Medulla oblongata (tissue), 1 donor: Measurements from ENCODE around the gene PRSS38.

Experiments
- DNase-seq: peaks from one replicate; pipeline ENCODE4 v3.0.0-alpha.2; 2015; ENCODE audit errors: extremely low spot score

The PRSS38 gene

DNA sequence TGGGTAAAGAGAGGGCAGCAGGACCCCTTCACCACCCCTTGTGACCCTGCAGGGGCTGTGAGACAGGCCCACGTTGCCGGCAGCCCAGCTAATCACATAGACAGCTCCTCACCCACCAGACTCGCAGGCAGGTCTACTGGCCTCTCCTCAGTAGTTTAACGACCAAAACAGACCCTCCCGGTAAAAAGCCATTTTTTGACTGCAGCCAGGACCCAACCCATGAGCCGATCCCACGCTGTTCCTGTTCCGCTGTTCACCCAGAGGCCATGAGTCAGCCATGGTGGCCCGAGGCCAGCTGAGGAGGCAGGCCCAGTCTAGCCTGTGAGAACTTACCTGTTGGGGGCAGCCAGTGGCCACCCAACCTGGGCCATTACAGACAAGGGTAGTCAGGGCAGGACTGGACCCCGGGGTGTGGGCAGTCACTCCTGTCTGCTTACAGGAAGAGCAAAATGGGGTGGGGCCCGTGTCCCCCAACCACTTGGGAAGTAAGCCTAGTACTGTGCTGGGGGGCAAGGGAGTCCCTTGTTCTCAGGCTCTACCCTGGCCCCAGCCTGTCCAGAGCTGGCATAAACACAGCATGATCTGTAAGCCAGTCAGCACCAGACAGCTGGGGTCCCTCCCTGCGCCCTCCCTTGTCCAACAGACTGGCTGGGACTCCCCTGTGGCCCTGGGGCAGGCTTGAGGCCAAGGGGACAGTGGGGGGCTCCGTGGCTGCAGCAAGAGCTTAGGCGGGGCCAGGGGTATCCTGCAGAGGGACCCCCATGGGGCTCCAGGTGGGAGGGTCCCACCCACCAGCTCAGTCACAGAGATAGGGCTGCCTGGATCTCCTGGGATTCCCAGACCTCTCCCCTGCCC, 70.4 kb downstream of the PRSS38 start:
- DNase-seq, result no peak

- no peak for DNase-seq
Observed at GRCh38 chr1:227886503-227886961, 71.1 kb downstream of the PRSS38 start.

GRCh38 chr1:227886993-227887696, 71.7 kb downstream of the PRSS38 start:
- no peak for DNase-seq

GRCh38 chr1:227887697-227888403, 72.4 kb downstream of the PRSS38 start:
- no peak for DNase-seq

DNA sequence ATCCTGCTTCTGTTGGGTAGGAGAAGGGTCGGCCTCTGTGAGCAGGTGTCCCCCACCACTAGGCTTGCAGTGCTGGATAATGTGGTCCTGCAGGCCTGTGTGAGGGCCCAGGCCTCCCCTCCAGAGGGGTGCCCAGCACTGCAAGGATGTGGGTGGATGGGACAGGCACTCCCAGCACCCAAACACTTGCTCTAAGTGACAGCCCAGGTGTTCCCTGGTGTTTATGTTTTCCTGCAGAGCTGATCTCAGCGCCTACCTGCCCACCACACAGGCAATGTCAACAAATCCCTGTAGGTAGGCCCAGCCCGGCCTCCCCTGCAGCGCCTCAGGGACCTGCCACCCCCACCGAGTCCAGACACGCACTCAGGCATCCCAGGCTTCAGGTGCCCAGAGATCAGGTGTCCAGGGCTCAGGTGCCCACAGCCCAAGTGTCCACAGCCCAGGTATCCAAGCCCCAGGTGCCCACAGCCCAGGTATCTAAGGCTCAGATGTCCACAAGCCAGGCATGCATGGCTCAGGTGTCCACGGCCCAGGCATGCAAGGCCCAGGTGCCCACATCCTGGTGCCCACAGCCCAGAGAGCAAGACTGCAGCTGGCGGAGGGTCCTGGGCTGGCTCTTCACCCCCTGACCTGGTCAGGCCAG, 73.0 kb downstream of the PRSS38 start:
- DNase-seq, result no peak

DNA sequence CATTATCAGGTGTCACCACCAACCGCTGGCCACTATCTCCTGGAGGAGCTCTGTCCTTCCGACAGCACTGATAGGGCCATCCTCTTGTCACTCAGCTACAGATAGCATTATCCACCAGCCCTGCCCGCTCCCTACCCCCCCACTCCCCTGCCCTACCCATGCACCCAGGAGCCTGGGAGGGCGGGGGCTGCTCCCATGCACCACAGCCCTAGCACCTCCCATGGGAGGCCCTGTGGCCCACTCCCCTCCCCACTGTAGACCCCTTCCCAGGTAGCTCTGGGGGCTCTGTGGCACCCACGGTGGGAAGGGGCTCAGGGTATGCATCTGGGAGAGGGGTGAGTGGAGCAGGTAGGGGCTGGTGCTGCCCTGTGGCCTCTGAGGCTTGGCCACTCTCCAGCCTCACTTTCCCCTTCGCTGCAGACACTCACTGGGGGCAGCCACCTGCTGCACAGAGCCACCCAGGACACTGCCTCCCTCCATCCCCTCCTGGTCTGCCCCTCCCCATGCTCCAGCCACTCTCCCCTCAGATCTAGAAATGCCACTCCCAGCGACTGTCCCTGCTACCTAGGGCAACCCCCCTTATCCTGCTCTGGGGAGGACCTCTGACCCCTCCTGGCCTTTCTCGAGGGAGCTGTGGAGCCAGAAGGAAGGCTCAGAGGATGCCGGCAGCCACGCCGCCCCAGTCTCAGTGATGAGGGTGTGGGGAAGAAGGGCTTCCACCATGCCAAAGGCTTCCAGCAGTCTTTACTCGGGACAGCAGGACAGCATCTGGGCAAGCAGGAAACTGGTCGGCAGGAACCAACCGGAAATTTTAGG, 73.8 kb downstream of the PRSS38 start:
- no peak for DNase-seq

GRCh38 chr1:227889863-227890405, 74.5 kb downstream of the PRSS38 start:
- no peak for DNase-seq

- no peak for DNase-seq
Observed at GRCh38 chr1:227890451-227891222, 75.2 kb downstream of the PRSS38 start.

GRCh38 chr1:227891223-227891954, 75.9 kb downstream of the PRSS38 start:
- DNase-seq, result no peak

DNA sequence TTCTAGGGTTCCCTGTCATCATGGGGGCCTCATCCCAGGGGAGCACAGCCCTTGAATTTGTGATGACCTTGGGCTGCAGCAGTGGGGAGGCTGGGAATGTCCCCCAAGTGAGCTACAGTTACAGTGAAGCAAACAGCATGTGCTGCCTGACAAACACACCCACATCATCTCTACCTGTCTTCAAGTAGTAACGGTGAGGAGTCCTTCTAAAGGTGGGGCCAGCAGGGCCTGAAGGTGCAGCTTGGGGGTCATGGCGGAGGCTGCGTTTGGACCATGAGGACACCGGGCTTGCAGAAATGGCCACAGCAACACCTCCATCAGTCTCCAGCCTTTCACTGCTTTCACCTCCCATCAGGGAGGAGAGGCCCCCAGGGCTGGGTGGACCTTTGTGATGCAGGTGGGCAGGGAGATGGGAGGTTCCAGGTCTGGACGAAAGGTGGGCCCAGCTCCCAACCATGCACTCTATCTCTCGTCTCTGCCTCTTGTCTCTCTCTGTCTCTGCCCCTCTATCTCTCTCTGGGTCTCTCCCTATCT, 76.5 kb downstream of the PRSS38 start:
- no peak for DNase-seq

DNA sequence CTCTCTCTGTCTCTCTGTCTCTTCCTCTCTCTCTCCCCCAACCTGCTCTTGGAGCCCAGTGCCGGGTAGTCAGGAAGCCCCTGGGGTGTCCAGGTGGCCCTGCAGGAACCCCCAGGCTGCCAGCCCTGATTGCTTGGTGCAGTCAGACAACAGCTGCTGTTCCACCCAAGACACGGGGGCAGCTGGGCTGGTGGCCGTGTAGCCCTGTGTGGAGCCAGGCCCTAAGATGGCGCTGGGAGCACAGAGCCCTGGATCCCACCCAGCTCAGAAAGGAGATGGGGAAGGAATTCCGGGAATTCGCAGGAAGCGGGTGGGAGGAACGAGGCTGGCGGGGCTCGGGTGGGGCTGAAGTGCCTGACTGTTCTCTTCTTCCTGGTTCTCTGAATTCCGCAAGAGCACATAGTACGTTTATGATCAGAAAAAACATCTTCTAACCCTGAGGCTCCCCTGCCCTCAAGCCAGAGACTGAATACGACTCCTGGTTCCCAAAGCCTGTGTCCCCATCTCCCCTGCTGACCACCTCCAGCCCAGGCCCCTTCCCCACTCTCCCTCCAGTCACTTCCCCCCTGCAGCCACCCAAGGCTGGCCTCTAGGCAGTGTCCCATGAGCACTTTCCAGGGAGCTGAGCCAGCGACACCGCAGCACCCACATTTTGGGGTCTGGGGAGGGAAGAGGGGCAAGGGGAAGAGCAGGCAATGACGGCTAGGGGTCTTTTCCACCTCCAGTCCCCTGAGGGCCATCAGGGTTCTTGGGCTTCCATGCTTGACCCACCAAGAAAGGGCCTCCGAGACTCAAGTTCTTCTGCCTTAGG, 77.2 kb downstream of the PRSS38 start:
- no peak for DNase-seq

GRCh38 chr1:227893300-227893948, 77.9 kb downstream of the PRSS38 start:
- DNase-seq, result no peak

GRCh38 chr1:227893949-227894721, 78.7 kb downstream of the PRSS38 start:
- no peak for DNase-seq

DNA sequence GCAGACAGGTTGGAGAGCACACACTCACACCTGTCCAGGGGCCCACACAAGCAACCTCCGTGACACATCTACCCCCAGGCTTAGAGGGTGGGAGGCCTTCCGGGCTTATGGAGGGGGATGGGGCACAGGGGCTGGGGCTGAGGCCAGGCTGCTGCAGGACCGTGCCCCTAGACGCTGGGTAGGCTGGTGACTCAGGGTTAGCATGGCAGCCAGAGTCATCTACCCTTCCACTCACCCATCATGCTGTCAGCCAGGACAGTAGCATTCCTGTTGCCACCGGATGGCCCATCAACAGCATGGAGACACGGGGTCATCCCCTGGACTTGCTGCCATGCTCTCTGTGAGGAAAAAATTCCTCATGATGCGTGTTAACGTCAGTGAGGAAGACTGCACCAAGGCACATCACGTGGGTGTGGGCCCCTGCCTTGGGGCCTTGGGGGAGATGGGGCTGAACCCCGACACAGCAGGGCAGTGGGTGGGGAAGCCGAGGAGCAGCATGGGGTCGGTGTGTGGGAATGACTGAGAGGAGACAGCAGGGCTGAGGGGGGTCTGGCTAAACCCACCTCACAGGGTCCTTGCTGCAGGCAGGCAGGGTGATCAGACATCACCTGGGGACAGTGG, 79.5 kb downstream of the PRSS38 start:
- no peak for DNase-seq
